M059J (cell line): ENCODE measurements around the gene RBM20. TPM values are rescaled to one million over a fixed set of nuclear protein-coding genes. Genes with fewer than 3 reads are reported as not detected.
"Not testable (repeated sequence)": the region's sequence is repeated elsewhere in the genome, so short reads cannot be mapped to it uniquely, and the experiment has no call there.

Experiments used
- DNase-seq: peaks from one replicate; pipeline ENCODE4 v3.0.0-alpha.2; 2012; ENCODE audit warnings: low read depth
- total RNA-seq: library from RNA; depleted of rRNA; stranded (reverse); fragments of >200 nt; shearing (Covaris generic); gene quantifications from 2 replicates; pipeline ENCODE4 v1.2.3, GENCODE V29; 2014

Gene RBM20
- total RNA-seq, 1 experiment from 2014 or later: 1.8 TPM

GRCh38 chr10:110853921-110854605 lies 209.9 kb downstream of the RBM20 start:
- no peak for DNase-seq

GRCh38 chr10:110857265-110858171 lies 213.4 kb downstream of the RBM20 start:
- no peak for DNase-seq

- DNase-seq: no peak
These were observed 214.3 kb downstream of the RBM20 start for GRCh38 chr10:110858297-110858934.

GRCh38 chr10:110859206-110859972 lies 215.3 kb downstream of the RBM20 start:
- DNase-seq: no peak

- peak; percentile 10 for DNase-seq
These were observed 215.8 kb downstream of the RBM20 start for GRCh38 chr10:110859973-110860376.

- no peak for DNase-seq
These were observed 216.6 kb downstream of the RBM20 start for GRCh38 chr10:110860576-110861241.

GRCh38 chr10:110861476-110861875 lies 217.3 kb downstream of the RBM20 start:
- DNase-seq: no peak

GRCh38 chr10:110861930-110862649 lies 218.0 kb downstream of the RBM20 start:
- no peak for DNase-seq

- no peak for DNase-seq
These were observed 218.8 kb downstream of the RBM20 start for GRCh38 chr10:110862961-110863360.

- DNase-seq: no peak
These were observed 219.2 kb downstream of the RBM20 start for GRCh38 chr10:110863361-110863760.

- DNase-seq: no peak
These were observed 219.8 kb downstream of the RBM20 start for GRCh38 chr10:110863956-110864355.

GRCh38 chr10:110864662-110865140 lies 220.6 kb downstream of the RBM20 start:
- peak; percentile 27 for DNase-seq

- peak; percentile 57 for DNase-seq
These were observed 221.2 kb downstream of the RBM20 start for GRCh38 chr10:110865186-110865808.

GRCh38 chr10:110865809-110866482 lies 221.8 kb downstream of the RBM20 start:
- DNase-seq: no peak

- DNase-seq: not testable (repeated sequence)
These were observed 223.1 kb downstream of the RBM20 start for GRCh38 chr10:110867011-110867806.

GRCh38 chr10:110867807-110868465 lies 223.8 kb downstream of the RBM20 start:
- DNase-seq: no peak

- DNase-seq: no peak
These were observed 224.8 kb downstream of the RBM20 start for GRCh38 chr10:110868981-110869380.

GRCh38 chr10:110870823-110871297 lies 226.7 kb downstream of the RBM20 start:
- no peak for DNase-seq
